D721Med (cell line): Measurements from ENCODE around the gene PLXNA4.

ENCODE experiments used
- DNase-seq: peaks from one replicate; pipeline ENCODE4 v3.0.0; 2011; ENCODE audit warnings: low spot score; ENCODE audit not compliant: insufficient read length
- FAIRE-seq: peaks from 2 replicates; lab custom pipeline; 2011; peaks lifted over from hg19 to GRCh38; lab: Jason Lieb, UNC
- CTCF ChIP-seq: IDR thresholded peaks from 2 replicates; pipeline ENCODE4 v1.5.1; 2012; ENCODE audit warnings: mild to moderate bottlenecking, control low read depth; ENCODE audit not compliant: insufficient read depth; ENCODE audit errors: missing control alignments

PLXNA4 gene

GRCh38 chr7:132377703-132378584, 198.3 kb downstream of the PLXNA4 start:
- TF ChIP-seq CTCF: no peak
- no peak for FAIRE-seq
- DNase-seq: no peak

GRCh38 chr7:132377015-132377414, 199.3 kb downstream of the PLXNA4 start:
- FAIRE-seq: no peak

GRCh38 chr7:132376361-132377013, 199.8 kb downstream of the PLXNA4 start:
- no peak for FAIRE-seq
- DNase-seq: no peak
- TF ChIP-seq CTCF: no peak

More at GRCh38 chr7:132377015-132377414, 199.3 kb downstream of the PLXNA4 start:
- DNase-seq: no peak
- TF ChIP-seq CTCF: no peak

GRCh38 chr7:132373879-132374278, 202.4 kb downstream of the PLXNA4 start:
- no peak for TF ChIP-seq CTCF
- DNase-seq (no peak), FAIRE-seq (no peak)

- TF ChIP-seq CTCF: no peak
- FAIRE-seq (no peak), DNase-seq (no peak)
Measured at GRCh38 chr7:132373041-132373440, 203.2 kb downstream of the PLXNA4 start.

DNA sequence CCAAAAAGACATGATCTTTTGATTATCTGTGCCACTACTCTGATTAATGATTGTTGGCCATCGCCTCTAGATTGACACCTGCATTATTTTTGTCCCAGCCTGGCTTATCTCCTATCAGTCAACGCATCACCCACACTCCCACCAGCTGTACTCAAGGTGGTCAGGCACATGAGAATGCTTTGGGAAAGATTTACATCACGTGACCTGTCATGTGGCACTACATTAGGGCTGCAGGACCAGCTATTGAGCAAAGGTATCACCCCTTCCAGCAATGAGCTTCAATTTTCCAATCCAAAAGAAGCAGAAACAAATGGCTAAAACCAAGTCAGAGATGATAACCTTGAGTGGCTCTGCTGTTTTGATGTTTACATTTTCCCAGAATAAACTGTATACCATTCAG, 204.3 kb downstream of the PLXNA4 start:
- DNase-seq (no peak), FAIRE-seq (no peak)
- TF ChIP-seq CTCF: no peak
